Breast epithelium (tissue), 4 donors: Measurements from ENCODE around the gene TMCC1. TPM values are rescaled to one million over a fixed set of nuclear protein-coding genes. Genes with fewer than 3 reads are reported as not detected.
A peak's percentile ranks its signal among the peaks of the same experiment; 100 is the strongest.

Source experiments
- DNase-seq, 2 donors: peaks; one replicate each; pipeline ENCODE4 v3.0.0-alpha.2; 2019; ENCODE audit warnings: low spot score in 2 of 2
- H3K27ac ChIP-seq, 2 donors: fragments of 200-600 bp; sonication (generic) in 1 of 2; one replicate each; pipeline ENCODE4 v1.5.1; 2016 to 2019; ENCODE audit warnings: mild to moderate bottlenecking in 1 of 2
- H3K27me3 ChIP-seq, 2 donors: fragments of 200-600 bp; sonication (generic) in 1 of 2; one replicate each; pipeline versions ENCODE4 v1.5.1 to v1.6.0; 2017 to 2019; ENCODE audit warnings: control low read depth in 1 of 2, mild to moderate bottlenecking in 1 of 2
- H3K36me3 ChIP-seq: fragments of 200-600 bp; one replicate; pipeline ENCODE4 v1.5.1; 2019
- H3K4me1 ChIP-seq, 2 donors: fragments of 200-600 bp; sonication (generic); one replicate each; pipeline ENCODE4 v1.5.1; 2016 to 2019; ENCODE audit warnings: control low read depth in 1 of 2
- H3K4me3 ChIP-seq, 3 donors: fragments of 200-600 bp; sonication (generic); 1 replicate in 2 of 3; 2 replicates in 1 of 3; pipeline ENCODE4 v1.5.1; 2016 to 2019; ENCODE audit warnings: mild to moderate bottlenecking in 3 of 3, moderate library complexity in 2 of 3
- H3K9me3 ChIP-seq, 2 donors: fragments of 200-600 bp; sonication (generic) in 1 of 2; one replicate each; pipeline ENCODE4 v1.5.1; 2016 to 2019; ENCODE audit warnings: control low read depth in 1 of 2
- CTCF ChIP-seq, 3 donors: fragments of 450-650 bp; IDR thresholded peaks; one replicate each; pipeline ENCODE4 v1.5.1; 2016 to 2017; ENCODE audit warnings: antibody characterized with exemption in 3 of 3, mild to moderate bottlenecking in 3 of 3, moderate library complexity in 3 of 3
- POLR2A ChIP-seq: fragments of 450-650 bp; IDR thresholded peaks from one replicate; pipeline ENCODE4 v1.6.1; 2016; ENCODE audit warnings: antibody characterized with exemption, mild to moderate bottlenecking, moderate library complexity
- POLR2AphosphoS5 ChIP-seq, 3 donors: sonication (generic); formaldehyde crosslinking; IDR thresholded peaks; one replicate each; pipeline ENCODE4 v1.6.1; 2017; ENCODE audit warnings: antibody characterized with exemption in 3 of 3
- intact Hi-C: fragments of 100-400 bp; cut with DNase I; formaldehyde crosslinking; loops from one replicate; pipeline ENCODE4 v1.15.1; 2023; ENCODE audit warnings: low total_unique reads
- total RNA-seq, 3 donors: library from RNA; depleted of rRNA; stranded (reverse); fragments of >200 nt; gene quantifications; one replicate each; pipeline ENCODE4 v1.1.0, GENCODE V29; 2016

The TMCC1 gene
- total RNA-seq, 3 donors from 2014 or later: 29.4 to 48.1 (median 29.8) TPM

DNA sequence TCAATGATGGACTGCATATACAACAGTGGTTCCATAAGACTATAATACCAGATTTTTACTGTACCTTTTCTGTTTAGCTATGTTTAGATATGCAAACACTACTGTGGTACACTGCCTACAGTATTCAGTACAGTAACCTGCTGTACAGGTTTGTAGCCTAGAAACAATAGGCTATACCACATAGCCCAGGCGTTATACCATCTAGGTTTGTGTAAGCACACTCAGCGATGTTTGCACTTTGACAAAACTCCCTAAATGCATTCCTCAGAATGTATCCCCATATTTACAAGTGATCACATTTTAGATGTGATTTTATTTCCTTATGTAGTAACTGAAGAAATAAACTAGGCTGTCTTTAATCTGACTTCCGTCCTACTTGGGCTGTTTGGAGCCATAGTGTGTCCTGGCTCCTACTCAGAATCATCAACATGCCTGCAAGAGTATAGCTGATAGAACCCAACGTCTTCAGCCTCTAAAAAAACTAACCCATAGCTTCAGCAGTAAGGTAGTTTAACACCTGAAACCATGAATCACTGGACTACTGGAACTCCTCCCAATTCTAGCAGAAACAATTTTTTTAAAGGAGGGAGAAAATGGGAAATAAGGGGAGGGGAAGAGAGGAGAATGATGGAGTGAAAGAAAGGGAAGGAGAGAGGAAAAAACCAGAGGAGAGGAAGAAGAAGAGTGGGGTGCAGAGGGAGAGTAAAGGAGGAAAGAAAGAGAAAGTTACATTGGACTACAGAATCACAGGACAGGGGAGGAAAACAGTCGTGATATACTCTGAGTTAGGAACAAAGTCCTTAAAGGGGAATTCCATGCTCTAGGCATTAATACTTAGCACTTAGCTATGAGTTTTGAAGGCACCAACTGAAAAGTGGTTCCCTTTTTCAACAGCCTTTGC lies 219.4 kb downstream of the TMCC1 start:
- no peak for TF ChIP-seq POLR2A
- no peak for TF ChIP-seq CTCF (IDR thresholded peaks at IDR 0.05)
- TF ChIP-seq POLR2AphosphoS5 (IDR thresholded peaks at IDR 0.05): no peak
- Histone ChIP-seq H3K27me3 (no peaks in the 10 kb centered on the region), H3K4me3 (no peak overlapping the region), H3K9me3 (no peaks in the 10 kb centered on the region), H3K36me3 (no peaks in the 10 kb centered on the region), H3K4me1 (no peaks in the 10 kb centered on the region), H3K27ac (peak overlapping the region in 1 of 2 donors; percentile 56)
- intact Hi-C loops: no loop called here
- no peak for DNase-seq

- intact Hi-C loops: no loop called here
- Histone ChIP-seq H3K36me3 (no peaks in the 10 kb centered on the region), H3K4me3 (no peak overlapping the region), H3K27me3 (no peaks in the 10 kb centered on the region), H3K9me3 (no peaks in the 10 kb centered on the region), H3K27ac (no peak overlapping the region), H3K4me1 (no peaks in the 10 kb centered on the region)
- no peak for DNase-seq
- TF ChIP-seq POLR2A (no peak), CTCF (IDR thresholded peaks at IDR 0.05) (no peak), POLR2AphosphoS5 (IDR thresholded peaks at IDR 0.05) (no peak)
Measured at GRCh38 chr3:129673012-129673411, 220.5 kb downstream of the TMCC1 start.

DNA sequence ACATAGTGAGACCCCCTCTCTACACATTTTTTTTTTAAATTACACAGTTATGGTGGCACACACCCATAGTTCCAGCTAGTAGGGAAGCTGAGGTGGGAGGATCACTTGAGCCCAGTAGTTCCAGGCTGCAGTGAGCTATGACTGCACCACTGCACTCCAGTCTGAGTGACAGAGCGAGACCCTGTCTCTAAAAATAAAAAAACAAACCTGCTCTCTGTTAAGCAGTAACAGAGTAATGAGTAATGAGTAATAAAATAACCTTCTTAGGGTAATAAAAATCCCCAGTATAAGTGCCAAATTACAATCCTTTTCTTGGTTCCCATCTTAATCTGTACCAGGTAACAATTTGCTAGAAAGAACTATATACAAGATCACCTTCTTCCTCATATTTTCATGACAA lies 221.1 kb downstream of the TMCC1 start:
- no peaks in the 10 kb centered on the region for H3K4me1 ChIP-seq
- TF ChIP-seq POLR2A (no peak), CTCF (IDR thresholded peaks at IDR 0.05) (no peak), POLR2AphosphoS5 (IDR thresholded peaks at IDR 0.05) (no peak)
- intact Hi-C loops: no loop called here
- H3K27me3 ChIP-seq: no peaks in the 10 kb centered on the region
- H3K36me3 ChIP-seq: no peaks in the 10 kb centered on the region
- H3K9me3 ChIP-seq: no peaks in the 10 kb centered on the region
- H3K4me3 ChIP-seq: no peak overlapping the region
- DNase-seq: no peak
- H3K27ac ChIP-seq: no peak overlapping the region

DNA sequence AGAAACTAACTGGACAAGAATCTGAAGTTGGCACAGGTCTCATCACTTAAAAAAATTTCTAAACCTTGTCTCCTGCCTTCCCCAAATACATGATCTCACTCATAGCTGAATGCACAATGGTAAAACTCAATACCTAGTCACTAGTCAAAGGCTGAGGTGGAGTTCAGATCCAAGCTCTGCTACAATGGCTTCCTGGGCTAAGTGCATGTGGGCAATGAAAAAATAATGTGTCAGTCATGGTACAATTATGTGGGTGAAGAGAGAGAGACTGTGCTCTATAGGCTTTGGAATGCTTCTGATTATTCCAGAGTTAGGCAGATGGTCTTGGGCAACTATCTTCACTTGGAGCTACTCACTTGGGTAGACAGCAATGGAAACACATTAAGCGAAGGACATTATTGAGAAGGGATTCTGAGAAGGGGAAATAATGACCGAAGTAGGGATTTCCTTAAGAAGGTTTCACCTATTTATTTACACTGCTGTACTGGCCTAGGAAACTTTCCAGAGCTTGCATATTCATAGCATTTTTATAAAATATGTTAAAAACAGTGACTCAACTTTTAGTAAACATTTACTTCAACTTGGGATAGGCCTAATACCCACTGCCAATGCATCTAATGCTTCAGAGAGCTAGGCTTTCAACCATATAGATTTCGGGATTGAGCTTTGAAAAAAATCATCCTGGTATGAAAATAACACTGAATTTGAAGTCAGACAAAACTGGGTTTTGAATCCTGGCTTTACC lies 228.3 kb downstream of the TMCC1 start:
- no peaks in the 10 kb centered on the region for H3K36me3 ChIP-seq
- H3K4me3 ChIP-seq: no peak overlapping the region
- intact Hi-C loops: no loop called here
- H3K27ac ChIP-seq: peak overlapping the region; percentile 70 to 86
- no peak for DNase-seq
- peaks cover 0 to 16% of the 10 kb centered on the region in 2 donors for H3K4me1 ChIP-seq
- TF ChIP-seq CTCF (IDR thresholded peaks at IDR 0.05) (no peak), POLR2AphosphoS5 (IDR thresholded peaks at IDR 0.05) (no peak), POLR2A (no peak)
- H3K27me3 ChIP-seq: no peaks in the 10 kb centered on the region
- H3K9me3 ChIP-seq: no peaks in the 10 kb centered on the region
